WTC11 (cell line): ENCODE data around the gene RAB10. TPM values are rescaled to one million over a fixed set of nuclear protein-coding genes. Genes with fewer than 3 reads are reported as not detected.

Experiments used
- ATAC-seq: fragments of 200-7000 bp; cut with Tn5 transposase; 2 replicates; pipeline ENCODE4 v1.10.0; 2021; ENCODE audit warnings: mild to moderate bottlenecking, moderate library complexity
- CTCF ChIA-PET: fragments of 300-600 bp; sonication (Branson Sonifier 250); formaldehyde crosslinking; loops from one replicate; lab custom pipeline; 2021; ENCODE audit warnings: antibody characterized with exemption; lab: Charles Lee
- POLR2A ChIA-PET: fragments of 350-600 bp; sonication (Branson Sonifier 250); formaldehyde crosslinking; loops from one replicate; lab custom pipeline; 2021; ENCODE audit warnings: antibody characterized with exemption; lab: Charles Lee
- DNase-seq: peaks from one replicate; pipeline ENCODE4 v3.0.0; 2021; ENCODE audit warnings: low spot score
- H3K27ac Mint-ChIP-seq: 2 replicates; pipeline ENCODE4 v1.8.0; 2021; ENCODE audit warnings: mixed read lengths
- H3K27me3 Mint-ChIP-seq: 2 replicates; pipeline ENCODE4 v1.8.0; 2021; ENCODE audit warnings: low read depth, mild to moderate bottlenecking, moderate library complexity, mixed read lengths
- H3K36me3 Mint-ChIP-seq: 2 replicates; pipeline ENCODE4 v1.8.0; 2021; ENCODE audit warnings: mixed read lengths
- H3K4me1 Mint-ChIP-seq: 2 replicates; pipeline ENCODE4 v1.8.0; 2022; ENCODE audit warnings: mixed read lengths
- H3K4me3 Mint-ChIP-seq: 2 replicates; pipeline ENCODE4 v1.8.0; 2021; ENCODE audit warnings: mild to moderate bottlenecking, moderate library complexity, mixed read lengths
- H3K9me3 Mint-ChIP-seq: 2 replicates; pipeline ENCODE4 v1.8.0; 2021; ENCODE audit warnings: mixed read lengths
- ARID4B ChIP-seq: sonication (generic); formaldehyde crosslinking; IDR thresholded peaks from 2 replicates; pipeline ENCODE4 v1.8.0; 2023; ENCODE audit warnings: missing genetic modification reagents, mild to moderate bottlenecking, borderline replicate concordance
- ATF1 ChIP-seq: sonication (generic); formaldehyde crosslinking; IDR thresholded peaks from 2 replicates; pipeline ENCODE4 v1.8.1; 2023; ENCODE audit warnings: mild to moderate bottlenecking, moderate library complexity, missing genetic modification reagents
- FOXP1 ChIP-seq: sonication (generic); formaldehyde crosslinking; IDR thresholded peaks from 2 replicates; pipeline ENCODE4 v1.8.0; 2022; ENCODE audit warnings: missing genetic modification reagents, mild to moderate bottlenecking, moderate library complexity, borderline replicate concordance
- FOXP4 ChIP-seq: sonication (generic); formaldehyde crosslinking; IDR thresholded peaks from 2 replicates; pipeline ENCODE4 v1.8.0; 2022; ENCODE audit warnings: mild to moderate bottlenecking, missing genetic modification reagents
- GRHL2 ChIP-seq: fragments of 250-450 bp; sonication (Bioruptor Pico); IDR thresholded peaks from 2 replicates; pipeline ENCODE4 v1.8.0; 2022; ENCODE audit warnings: mild to moderate bottlenecking, moderate library complexity; ENCODE audit not compliant: insufficient replicate concordance, severe bottlenecking
- GTF2I ChIP-seq: fragments of 250-450 bp; sonication (Bioruptor Pico); conservative IDR thresholded peaks from 2 replicates; pipeline ENCODE4 v1.4.0; 2021; ENCODE audit warnings: mild to moderate bottlenecking
- HMGXB4 ChIP-seq: sonication (generic); formaldehyde crosslinking; IDR thresholded peaks from 2 replicates; pipeline ENCODE4 v1.8.1; 2023; ENCODE audit warnings: mild to moderate bottlenecking, moderate library complexity, missing genetic modification reagents
- JAZF1 ChIP-seq: fragments of 250-450 bp; sonication (Bioruptor Pico); IDR thresholded peaks from 2 replicates; pipeline ENCODE4 v1.9.0; 2021; ENCODE audit warnings: moderate library complexity, mild to moderate bottlenecking, inconsistent platforms
- MXD4 ChIP-seq: fragments of 250-450 bp; sonication (Bioruptor Pico); IDR thresholded peaks from 2 replicates; pipeline ENCODE4 v1.8.0; 2021; ENCODE audit warnings: mild to moderate bottlenecking, moderate library complexity, borderline replicate concordance
- MYBL2 ChIP-seq: sonication (generic); formaldehyde crosslinking; IDR thresholded peaks from 2 replicates; pipeline ENCODE4 v1.8.1; 2023; ENCODE audit warnings: mild to moderate bottlenecking, moderate library complexity, missing genetic modification reagents
- NR3C1 ChIP-seq: sonication (generic); formaldehyde crosslinking; conservative IDR thresholded peaks from 2 replicates; pipeline ENCODE4 v1.8.1; 2023; ENCODE audit warnings: low read depth, mild to moderate bottlenecking, missing genetic modification reagents
- OVOL2 ChIP-seq: fragments of 250-450 bp; sonication (Bioruptor Pico); IDR thresholded peaks from 2 replicates; pipeline ENCODE4 v1.9.0; 2021; ENCODE audit warnings: mild to moderate bottlenecking, borderline replicate concordance
- PREB ChIP-seq: sonication (generic); formaldehyde crosslinking; IDR thresholded peaks from 2 replicates; pipeline ENCODE4 v1.8.1; 2022; ENCODE audit warnings: mild to moderate bottlenecking, missing genetic modification reagents, moderate library complexity, borderline replicate concordance
- SOX15 ChIP-seq: fragments of 250-450 bp; sonication (Bioruptor Pico); IDR thresholded peaks from 2 replicates; pipeline ENCODE4 v1.9.0; 2021; ENCODE audit warnings: mild to moderate bottlenecking
- STAT6 ChIP-seq: sonication (generic); formaldehyde crosslinking; conservative IDR thresholded peaks from 2 replicates; pipeline ENCODE4 v1.8.1; 2023; ENCODE audit warnings: mild to moderate bottlenecking, low read depth, missing genetic modification reagents, moderate library complexity
- TP53 ChIP-seq: sonication (generic); formaldehyde crosslinking; IDR thresholded peaks from 2 replicates; pipeline ENCODE4 v1.8.1; 2023; ENCODE audit warnings: mild to moderate bottlenecking, missing genetic modification reagents
- ZBTB21 ChIP-seq: sonication (generic); formaldehyde crosslinking; IDR thresholded peaks from 2 replicates; pipeline ENCODE4 v1.8.1; 2023; ENCODE audit warnings: mild to moderate bottlenecking, missing genetic modification reagents, borderline replicate concordance
- ZNF219 ChIP-seq: sonication (generic); formaldehyde crosslinking; IDR thresholded peaks from 2 replicates; pipeline ENCODE4 v1.8.0; 2023; ENCODE audit warnings: missing genetic modification reagents, mild to moderate bottlenecking, borderline replicate concordance
- ZNF263 ChIP-seq: sonication (generic); formaldehyde crosslinking; IDR thresholded peaks from 2 replicates; pipeline ENCODE4 v1.8.1; 2022; ENCODE audit warnings: low read depth, mild to moderate bottlenecking, moderate library complexity, missing genetic modification reagents
- total RNA-seq: library from RNA; stranded (reverse); gene quantifications from 3 replicates; pipeline ENCODE4 v1.2.3, GENCODE V29; 2021

The RAB10 gene
- total RNA-seq, 1 experiment from 2014 or later, result 127 TPM

- TF ChIP-seq ARID4B (CRISPR knock-in tag) (peak; percentile 29; the same call in 1 of the 2 replicates), ZNF219 (CRISPR knock-in tag) (0 out of 2 replicates have a peak, but pooled peaks have one; percentile 77), MYBL2 (CRISPR knock-in tag) (no peak), JAZF1 (CRISPR knock-in tag) (no peak), GRHL2 (CRISPR knock-in tag) (no peak), ZBTB21 (0 out of 2 replicates have a peak, but pooled peaks have one; percentile 81), PREB (CRISPR knock-in tag) (no peak), ZNF263 (no peak), GTF2I (CRISPR knock-in tag) (no peak), SOX15 (CRISPR knock-in tag) (no peak), HMGXB4 (CRISPR knock-in tag) (peak; percentile 94), NR3C1 (CRISPR knock-in tag) (0 out of 2 replicates have a peak, but pooled peaks have one; percentile 49), OVOL2 (no peak), FOXP1 (CRISPR knock-in tag) (peak; percentile 95)
- TF ChIP-seq, all 79 proteins: peak for 34
Observed at GRCh38 chr2:26184555-26185303, 150.8 kb downstream of the RAB10 start (continued).

GRCh38 chr2:26185304-26185928 is 151.5 kb downstream of the RAB10 start:
- peaks cover 19% of the 10 kb centered on the region for H3K4me1 Mint-ChIP-seq
- peaks cover 19% of the 10 kb centered on the region for H3K27me3 Mint-ChIP-seq
- POLR2A ChIA-PET, result interaction anchor here (0.9 to 1.4 kb wide), 2 partner anchors 13 to 307 kb away, joined by 3 to 5 read pairs; partner anchors contain the start of gene ASXL2
- DNase-seq (no peak), ATAC-seq (peak; percentile 3; the same call in 1 of the 2 replicates)
- peak overlapping the region; percentile 66 for H3K4me3 Mint-ChIP-seq
- H3K9me3 Mint-ChIP-seq, result no peaks in the 10 kb centered on the region
- CTCF ChIA-PET, result interaction anchor here (0.5 to 5.7 kb wide), 20 partner anchors 7 to 831 kb away, joined by 3 to 53 read pairs (median 5); partner anchors contain the start of genes ASXL2, GAREM2, HADHA and HADHB
- no peak overlapping the region for H3K27ac Mint-ChIP-seq
- peaks cover 13% of the 10 kb centered on the region for H3K36me3 Mint-ChIP-seq
- TF ChIP-seq STAT6 (CRISPR knock-in tag) (no peak), HMGXB4 (CRISPR knock-in tag) (no peak), FOXP4 (CRISPR knock-in tag) (no peak), MXD4 (CRISPR knock-in tag) (no peak), ATF1 (CRISPR knock-in tag) (no peak), TP53 (CRISPR knock-in tag) (no peak), GTF2I (CRISPR knock-in tag) (no peak)
